ENCODE results near the gene ATP5F1D. TPM values are rescaled to one million over a fixed set of nuclear protein-coding genes. Genes with fewer than 3 reads are reported as not detected.

The ATP5F1D gene
- total RNA-seq, 3 donors from 2014 or later, result 47.6 to 64.9 (median 61.3) TPM

DNA sequence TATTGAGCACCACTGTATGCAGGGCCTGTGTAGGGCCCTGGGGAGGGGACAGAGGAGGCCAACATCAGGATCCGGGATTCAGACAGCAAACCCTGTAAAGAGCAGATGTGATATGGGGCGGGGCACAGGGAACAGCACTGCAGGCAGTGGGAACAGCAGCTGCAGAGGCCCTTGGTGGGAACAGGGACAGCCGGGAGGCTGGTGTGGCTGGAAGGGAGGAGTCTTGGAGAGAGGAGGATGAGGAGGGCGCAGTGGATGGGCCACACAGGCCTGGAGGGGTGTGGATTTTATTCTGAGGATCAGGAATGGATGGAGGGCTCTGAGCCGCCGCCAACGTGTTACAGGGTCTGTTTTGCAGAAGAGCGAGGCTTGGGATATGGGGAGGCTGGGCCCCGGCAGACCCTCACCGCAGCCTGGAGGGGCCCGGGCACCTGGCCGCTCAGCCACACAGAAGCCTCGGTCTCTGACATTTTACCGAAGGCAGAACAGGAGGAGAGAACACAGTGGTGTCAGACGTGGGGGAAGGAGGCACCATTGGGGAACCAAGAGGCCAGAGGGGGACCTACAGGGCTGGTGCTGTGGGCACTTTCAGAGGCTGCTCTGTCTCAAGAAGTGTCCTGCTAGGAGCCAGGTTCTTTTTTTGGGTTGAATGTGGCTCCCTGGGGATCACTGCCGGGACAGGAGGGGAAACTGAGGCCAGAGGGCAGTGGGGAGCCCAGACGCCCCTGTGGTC, 51.0 kb downstream of the ATP5F1D start:
- Histone ChIP-seq H3K27me3 (peaks cover 41 to 89% of the 10 kb centered on the region in 2 donors), H3K9me3 (no peaks in the 10 kb centered on the region), H3K27ac (no peak overlapping the region), H3K4me1 (peaks cover 0 to 6% of the 10 kb centered on the region in 2 donors), H3K36me3 (no peaks in the 10 kb centered on the region), H3K4me3 (no peak overlapping the region)
- TF ChIP-seq, protein P1, sequence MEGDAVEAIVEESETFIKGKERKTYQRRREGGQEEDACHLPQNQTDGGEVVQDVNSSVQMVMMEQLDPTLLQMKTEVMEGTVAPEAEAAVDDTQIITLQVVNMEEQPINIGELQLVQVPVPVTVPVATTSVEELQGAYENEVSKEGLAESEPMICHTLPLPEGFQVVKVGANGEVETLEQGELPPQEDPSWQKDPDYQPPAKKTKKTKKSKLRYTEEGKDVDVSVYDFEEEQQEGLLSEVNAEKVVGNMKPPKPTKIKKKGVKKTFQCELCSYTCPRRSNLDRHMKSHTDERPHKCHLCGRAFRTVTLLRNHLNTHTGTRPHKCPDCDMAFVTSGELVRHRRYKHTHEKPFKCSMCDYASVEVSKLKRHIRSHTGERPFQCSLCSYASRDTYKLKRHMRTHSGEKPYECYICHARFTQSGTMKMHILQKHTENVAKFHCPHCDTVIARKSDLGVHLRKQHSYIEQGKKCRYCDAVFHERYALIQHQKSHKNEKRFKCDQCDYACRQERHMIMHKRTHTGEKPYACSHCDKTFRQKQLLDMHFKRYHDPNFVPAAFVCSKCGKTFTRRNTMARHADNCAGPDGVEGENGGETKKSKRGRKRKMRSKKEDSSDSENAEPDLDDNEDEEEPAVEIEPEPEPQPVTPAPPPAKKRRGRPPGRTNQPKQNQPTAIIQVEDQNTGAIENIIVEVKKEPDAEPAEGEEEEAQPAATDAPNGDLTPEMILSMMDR (IDR thresholded peaks at IDR 0.05), result no peak
- TF ChIP-seq POLR2AphosphoS5 (IDR thresholded peaks at IDR 0.05), result no peak
- no peak for TF ChIP-seq POLR2A (IDR thresholded peaks at IDR 0.05)
- intact Hi-C loops (cut with DNase I; ENCODE audit: low total_unique reads), result no loop called here
- DNase-seq (ENCODE audit: low spot score in 2 of 2), result no peak

DNA sequence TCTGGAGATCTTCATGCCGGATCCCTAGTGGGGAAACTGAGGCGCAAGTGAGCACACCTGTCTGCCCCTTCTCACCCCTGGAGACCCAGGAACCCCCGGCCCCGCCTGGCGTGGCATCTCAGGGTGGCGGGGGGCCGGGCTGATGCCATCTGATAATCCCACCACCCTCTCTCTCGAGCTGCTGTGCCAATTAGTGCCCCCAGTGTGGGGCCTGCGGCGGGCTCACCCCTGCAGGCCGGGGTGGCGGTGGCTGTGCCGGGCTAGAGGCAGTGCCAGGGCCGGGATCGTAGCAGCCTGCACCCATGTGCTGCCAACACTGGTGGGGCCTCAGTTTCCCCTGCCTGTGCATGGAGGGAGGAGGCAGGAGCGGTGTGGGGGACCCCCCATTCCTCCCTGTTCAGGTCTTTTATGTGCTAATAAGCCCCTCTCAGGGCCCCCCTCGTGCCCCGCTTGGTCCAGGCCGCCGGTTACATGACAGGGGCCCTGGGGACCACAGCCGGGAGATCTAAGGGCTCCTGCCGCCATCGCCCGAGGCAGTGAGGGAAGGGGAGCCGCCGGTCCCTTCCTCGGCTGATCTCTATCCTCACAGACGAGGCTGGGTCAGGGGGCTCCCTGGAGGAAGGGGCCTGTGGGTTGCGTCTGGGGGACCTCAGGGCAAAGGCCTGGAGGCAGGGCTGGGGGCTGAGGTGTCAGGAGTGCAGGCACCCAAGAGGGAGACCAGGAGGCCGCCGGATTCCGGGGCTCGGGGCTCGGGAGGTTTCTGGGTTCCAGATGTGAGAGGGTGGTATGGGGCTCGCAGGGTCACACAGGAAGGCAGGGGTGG, 52.4 kb downstream of the ATP5F1D start:
- H3K4me3 ChIP-seq, result no peak overlapping the region
- TF ChIP-seq POLR2AphosphoS5 (IDR thresholded peaks at IDR 0.05), result no peak
- TF ChIP-seq, protein P1 (IDR thresholded peaks at IDR 0.05), result no peak
- no peak for TF ChIP-seq POLR2A (IDR thresholded peaks at IDR 0.05)
- no peaks in the 10 kb centered on the region for H3K36me3 ChIP-seq
- H3K27me3 ChIP-seq, result peaks cover 33 to 75% of the 10 kb centered on the region in 2 donors
- no peak for DNase-seq (ENCODE audit: low spot score in 2 of 2)
- H3K27ac ChIP-seq, result no peak overlapping the region
- no peaks in the 10 kb centered on the region for H3K9me3 ChIP-seq
- H3K4me1 ChIP-seq, result peaks cover 0 to 6% of the 10 kb centered on the region in 2 donors
- intact Hi-C loops (cut with DNase I; ENCODE audit: low total_unique reads), result no loop called here

Other genes starting within 250 kb of the ATP5F1D start
- gene GRIN3B, start 241.3 kb upstream of the ATP5F1D start, total RNA-seq, result 1 to 10 TPM in 1 of 3 donors, not detected in 2; 2.6 TPM
- 100 to 1,000 TPM; 112 to 156 (median 153) TPM for gene TMEM259, start 220.6 kb upstream of the ATP5F1D start, total RNA-seq
- gene RNU6-2, start 220.2 kb upstream of the ATP5F1D start, total RNA-seq, result not detected
- 10 to 100 TPM; 70.4 to 74.1 (median 70.7) TPM for gene CNN2, start 215.1 kb upstream of the ATP5F1D start, total RNA-seq
- 10 to 100 TPM in 2 of 3 donors, 1 to 10 TPM in 1; 8.0 to 31.8 (median 26.5) TPM for gene ABCA7, start 201.6 kb upstream of the ATP5F1D start, total RNA-seq
- gene ARHGAP45, start 174.6 kb upstream of the ATP5F1D start, total RNA-seq, result 10 to 100 TPM; 18.7 to 43.2 (median 23.9) TPM
- gene POLR2E, start 146.4 kb upstream of the ATP5F1D start, total RNA-seq, result 100 to 1,000 TPM in 1 of 3 donors, 10 to 100 TPM in 2; 65.9 to 175 (median 89.1) TPM
- gene GPX4, start 137.8 kb upstream of the ATP5F1D start, total RNA-seq, result 1,000 to 10,000 TPM in 1 of 3 donors, 100 to 1,000 TPM in 2; 357 to 1,796 (median 492) TPM
- gene SBNO2, start 67.5 kb upstream of the ATP5F1D start, total RNA-seq, result 10 to 100 TPM; 15.4 to 63.3 (median 43.9) TPM
- 10 to 100 TPM; 32.8 to 55.0 (median 52.1) TPM for gene STK11, start 36.0 kb upstream of the ATP5F1D start, total RNA-seq
- gene CBARP, start 3.7 kb upstream of the ATP5F1D start, total RNA-seq, result 1 to 10 TPM in 1 of 3 donors, under 1 TPM in 1, not detected in 1; 0.98 to 4.8 TPM
- gene MIDN, start 6.8 kb downstream of the ATP5F1D start, total RNA-seq, result 10 to 100 TPM; 13.8 to 28.5 (median 22.4) TPM
- 100 to 1,000 TPM; 458 to 758 (median 656) TPM for gene CIRBP, start 27.6 kb downstream of the ATP5F1D start, total RNA-seq
- gene FAM174C, start 33.8 kb downstream of the ATP5F1D start, total RNA-seq, result 10 to 100 TPM; 43.9 to 60.6 (median 53.1) TPM
- gene EFNA2, start 44.1 kb downstream of the ATP5F1D start, total RNA-seq, result under 1 TPM in 1 of 3 donors, not detected in 2; 0.66 TPM
- gene NDUFS7, start 142.2 kb downstream of the ATP5F1D start, total RNA-seq, result 100 to 1,000 TPM in 1 of 3 donors, 10 to 100 TPM in 2; 67.5 to 122 (median 67.5) TPM
- gene GAMT, start 159.8 kb downstream of the ATP5F1D start, total RNA-seq, result 10 to 100 TPM; 23.6 to 40.0 (median 30.3) TPM
- gene DAZAP1, start 165.8 kb downstream of the ATP5F1D start, total RNA-seq, result 10 to 100 TPM; 35.8 to 50.9 (median 48.8) TPM
- gene RPS15, start 196.6 kb downstream of the ATP5F1D start, total RNA-seq, result 1,000 to 10,000 TPM; 2,978 to 3,238 (median 2,982) TPM
- gene APC2, start 208.4 kb downstream of the ATP5F1D start, total RNA-seq, result under 1 TPM; under 0.01 to 0.29 (median 0.16) TPM
- gene C19orf25, start 237.5 kb downstream of the ATP5F1D start, total RNA-seq, result 10 to 100 TPM; 27.7 to 32.8 (median 28.7) TPM
- gene PCSK4, start 248.6 kb downstream of the ATP5F1D start, total RNA-seq, result 1 to 10 TPM; 2.2 to 10.0 (median 5.9) TPM
- gene REEP6, start 249.4 kb downstream of the ATP5F1D start, total RNA-seq, result 10 to 100 TPM in 2 of 3 donors, 1 to 10 TPM in 1; 4.3 to 17.4 (median 11.0) TPM